Measurements from ENCODE around the gene UPP2. TPM values are rescaled to one million over a fixed set of nuclear protein-coding genes. Genes with fewer than 3 reads are reported as not detected.

Gene UPP2
- polyA plus RNA-seq, 1 experiment = not detected

DNA sequence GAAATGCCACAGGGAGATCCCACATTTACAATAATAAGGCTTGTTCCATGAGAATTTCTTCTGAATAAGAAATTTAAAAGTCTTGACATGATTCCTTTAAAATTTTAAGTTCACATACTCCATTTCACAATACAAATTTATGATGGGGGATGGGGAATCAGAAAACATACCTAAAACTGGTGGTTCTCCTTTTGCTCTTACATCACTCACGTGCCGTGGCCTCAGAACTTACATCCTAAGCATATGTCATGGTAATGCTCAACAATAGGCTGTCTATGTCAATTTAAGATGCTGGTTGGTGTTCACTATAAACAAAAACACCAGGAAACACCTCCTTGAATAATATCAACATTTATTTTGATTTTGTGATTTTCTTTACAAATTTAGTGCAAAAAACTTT, 12.8 kb downstream of the UPP2 start:
- CTCF ChIA-PET = no interaction called here
- POLR2A ChIA-PET = no interaction called here
- no peak for DNase-seq (ENCODE audit: low read depth, low spot score)
- H3K4me3 ChIP-seq (ENCODE audit: low read depth, low read length) = no peak overlapping the region
- TF ChIP-seq, protein P1, sequence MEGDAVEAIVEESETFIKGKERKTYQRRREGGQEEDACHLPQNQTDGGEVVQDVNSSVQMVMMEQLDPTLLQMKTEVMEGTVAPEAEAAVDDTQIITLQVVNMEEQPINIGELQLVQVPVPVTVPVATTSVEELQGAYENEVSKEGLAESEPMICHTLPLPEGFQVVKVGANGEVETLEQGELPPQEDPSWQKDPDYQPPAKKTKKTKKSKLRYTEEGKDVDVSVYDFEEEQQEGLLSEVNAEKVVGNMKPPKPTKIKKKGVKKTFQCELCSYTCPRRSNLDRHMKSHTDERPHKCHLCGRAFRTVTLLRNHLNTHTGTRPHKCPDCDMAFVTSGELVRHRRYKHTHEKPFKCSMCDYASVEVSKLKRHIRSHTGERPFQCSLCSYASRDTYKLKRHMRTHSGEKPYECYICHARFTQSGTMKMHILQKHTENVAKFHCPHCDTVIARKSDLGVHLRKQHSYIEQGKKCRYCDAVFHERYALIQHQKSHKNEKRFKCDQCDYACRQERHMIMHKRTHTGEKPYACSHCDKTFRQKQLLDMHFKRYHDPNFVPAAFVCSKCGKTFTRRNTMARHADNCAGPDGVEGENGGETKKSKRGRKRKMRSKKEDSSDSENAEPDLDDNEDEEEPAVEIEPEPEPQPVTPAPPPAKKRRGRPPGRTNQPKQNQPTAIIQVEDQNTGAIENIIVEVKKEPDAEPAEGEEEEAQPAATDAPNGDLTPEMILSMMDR (IDR thresholded peaks at IDR 0.05; ENCODE audit: low read depth, low read length) = no peak
- H3K9me3 ChIP-seq (ENCODE audit: control insufficient read depth, insufficient read depth, low read length) = no peaks in the 10 kb centered on the region
- no peaks in the 10 kb centered on the region for H3K27me3 ChIP-seq (ENCODE audit: control insufficient read depth, insufficient read depth, low read length)
- no peak overlapping the region for H3K27ac ChIP-seq (ENCODE audit: low read depth, low read length)

DNA sequence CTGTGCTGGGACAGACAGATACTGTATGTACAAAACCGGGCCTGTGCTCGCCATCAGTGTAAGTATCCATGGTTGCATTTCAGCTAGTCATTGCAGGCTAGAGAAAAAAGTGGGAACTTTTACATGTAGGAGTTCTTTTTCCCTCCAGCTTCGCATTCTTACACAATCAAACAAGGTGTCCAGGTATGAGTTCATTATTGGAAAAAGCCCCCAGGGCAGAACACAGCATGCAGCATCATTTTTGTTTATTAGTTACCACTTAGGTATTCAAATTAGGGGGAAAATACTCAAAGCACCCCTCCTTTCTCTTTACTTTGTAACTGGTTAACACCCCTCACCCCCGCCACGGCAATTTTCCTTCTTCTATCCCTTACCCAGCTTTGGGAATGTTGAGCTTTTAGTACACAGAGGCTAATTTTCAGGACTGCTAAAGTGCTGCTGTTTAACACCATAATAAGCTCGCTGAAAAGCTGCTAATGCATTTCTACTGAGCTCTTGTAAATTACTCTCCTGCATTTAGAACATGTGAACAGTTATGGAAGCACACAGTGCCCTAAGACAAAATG, 13.6 kb downstream of the UPP2 start:
- H3K27ac ChIP-seq (ENCODE audit: low read depth, low read length) = no peak overlapping the region
- TF ChIP-seq, protein P1 (IDR thresholded peaks at IDR 0.05; ENCODE audit: low read depth, low read length) = no peak
- H3K27me3 ChIP-seq (ENCODE audit: control insufficient read depth, insufficient read depth, low read length) = no peaks in the 10 kb centered on the region
- CTCF ChIA-PET = no interaction called here
- H3K9me3 ChIP-seq (ENCODE audit: control insufficient read depth, insufficient read depth, low read length) = no peaks in the 10 kb centered on the region
- DNase-seq (ENCODE audit: low read depth, low spot score) = no peak
- POLR2A ChIA-PET = no interaction called here
- H3K4me3 ChIP-seq (ENCODE audit: low read depth, low read length) = no peak overlapping the region

DNA sequence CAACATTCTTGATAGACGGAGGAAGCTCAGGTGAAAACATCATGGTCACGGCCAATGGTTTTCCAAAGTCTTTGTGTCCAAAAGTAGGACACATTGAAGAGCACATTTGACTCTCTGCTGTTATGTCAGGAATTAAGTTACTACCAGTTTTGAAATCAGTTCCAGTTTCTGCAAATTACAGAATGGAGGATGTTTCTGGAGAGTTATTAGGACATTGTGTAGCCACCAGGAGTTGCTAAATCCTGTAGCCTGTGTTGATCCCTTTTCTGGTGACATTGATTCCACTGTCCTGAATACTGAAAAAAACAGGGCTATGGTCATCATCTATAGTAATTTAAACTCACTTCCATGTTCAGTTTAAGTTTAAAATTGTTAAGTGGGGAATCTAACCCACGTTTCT, 15.3 kb downstream of the UPP2 start:
- Histone ChIP-seq H3K27me3 (ENCODE audit: control insufficient read depth, insufficient read depth, low read length) (no peaks in the 10 kb centered on the region), H3K4me3 (ENCODE audit: low read depth, low read length) (no peak overlapping the region), H3K27ac (ENCODE audit: low read depth, low read length) (no peak overlapping the region), H3K9me3 (ENCODE audit: control insufficient read depth, insufficient read depth, low read length) (no peaks in the 10 kb centered on the region)
- no peak for DNase-seq (ENCODE audit: low read depth, low spot score)
- POLR2A ChIA-PET = no interaction called here
- TF ChIP-seq, protein P1 (IDR thresholded peaks at IDR 0.05; ENCODE audit: low read depth, low read length) = no peak
- CTCF ChIA-PET = interaction anchor here (0.6 kb wide), 1 partner anchor 63 kb away, joined by 3 read pairs; no protein-coding TSS in a partner anchor

DNA sequence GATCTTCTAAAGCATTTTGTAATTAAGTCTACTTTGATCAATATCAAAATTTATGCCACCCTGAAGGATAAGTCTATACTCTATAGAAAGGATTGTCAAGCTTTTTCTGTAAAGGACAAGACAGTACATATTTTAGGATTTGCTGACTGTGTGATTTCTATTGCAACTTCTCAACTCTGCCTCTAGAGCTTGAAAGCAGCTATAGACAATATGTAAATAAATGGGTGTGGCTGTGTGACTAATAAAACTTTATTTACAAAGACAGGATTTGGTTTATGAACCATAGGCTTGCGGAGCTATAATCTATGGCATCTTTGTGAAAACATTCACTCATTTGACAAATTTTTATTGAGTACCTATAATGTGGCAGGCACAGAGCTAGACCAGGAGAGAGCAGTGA, 18.4 kb downstream of the UPP2 start:
- H3K9me3 ChIP-seq (ENCODE audit: control insufficient read depth, insufficient read depth, low read length) = no peaks in the 10 kb centered on the region
- TF ChIP-seq, protein P1 (IDR thresholded peaks at IDR 0.05; ENCODE audit: low read depth, low read length) = no peak
- no peak overlapping the region for H3K4me3 ChIP-seq (ENCODE audit: low read depth, low read length)
- ChIA-PET POLR2A (no interaction called here), CTCF (no interaction called here)
- no peak for DNase-seq (ENCODE audit: low read depth, low spot score)
- no peaks in the 10 kb centered on the region for H3K27me3 ChIP-seq (ENCODE audit: control insufficient read depth, insufficient read depth, low read length)
- H3K27ac ChIP-seq (ENCODE audit: low read depth, low read length) = no peak overlapping the region

DNA sequence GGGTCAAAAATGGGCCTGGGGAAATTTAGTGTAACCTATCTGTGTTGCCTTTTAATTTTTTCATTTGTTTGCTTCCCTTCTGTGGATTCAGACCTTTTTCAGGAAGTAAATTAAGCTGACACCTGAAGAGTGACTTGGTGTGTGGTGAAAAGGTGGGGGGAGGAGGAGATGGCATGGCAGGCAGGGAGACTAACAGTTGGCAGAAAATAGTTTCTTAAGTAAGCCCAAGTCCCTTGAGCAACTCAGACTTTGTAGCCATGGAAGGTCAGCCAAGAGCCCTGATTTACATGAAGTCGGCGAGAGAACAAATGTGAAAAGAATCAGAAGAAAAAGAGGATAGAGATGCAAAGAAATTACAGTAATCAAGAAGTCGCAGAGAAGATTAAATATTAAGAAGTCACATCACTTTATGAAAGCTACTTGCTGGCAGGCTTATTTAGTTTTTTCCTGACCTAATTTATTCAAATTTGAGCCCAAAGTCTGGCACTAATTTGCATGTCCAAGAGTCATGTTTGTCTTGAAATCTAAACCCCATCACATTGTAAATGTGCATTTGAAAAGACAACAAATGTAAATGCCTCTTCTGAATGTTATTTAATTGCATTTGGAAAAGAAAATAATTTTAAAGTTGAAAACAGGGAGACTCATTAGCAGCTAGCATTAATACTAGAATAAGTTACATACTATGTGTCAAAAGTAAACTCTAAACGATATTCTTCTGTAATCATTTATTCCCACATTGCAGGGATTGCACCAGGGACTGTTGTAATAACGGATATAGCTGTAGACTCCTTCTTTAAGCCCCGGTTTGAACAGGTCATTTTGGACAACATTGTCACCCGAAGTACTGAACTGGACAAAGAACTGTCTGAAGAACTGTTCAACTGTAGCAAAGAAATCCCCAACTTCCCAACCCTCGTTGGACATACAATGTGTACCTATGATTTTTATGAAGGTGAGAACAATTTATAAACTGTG, 19.3 kb downstream of the UPP2 start:
- no peak for DNase-seq (ENCODE audit: low read depth, low spot score)
- no peaks in the 10 kb centered on the region for H3K9me3 ChIP-seq (ENCODE audit: control insufficient read depth, insufficient read depth, low read length)
- no peaks in the 10 kb centered on the region for H3K27me3 ChIP-seq (ENCODE audit: control insufficient read depth, insufficient read depth, low read length)
- CTCF ChIA-PET = no interaction called here
- POLR2A ChIA-PET = no interaction called here
- H3K27ac ChIP-seq (ENCODE audit: low read depth, low read length) = no peak overlapping the region
- TF ChIP-seq, protein P1 (IDR thresholded peaks at IDR 0.05; ENCODE audit: low read depth, low read length) = no peak
- H3K4me3 ChIP-seq (ENCODE audit: low read depth, low read length) = no peak overlapping the region

Measured in AG04450 (cell line).